Nephron (organoid): Measurements from ENCODE around the gene ERBB3.
"Not testable (repeated sequence)": the region's sequence is repeated elsewhere in the genome, so short reads cannot be mapped to it uniquely, and the experiment has no call there.

Source experiments
- H3K27ac Mint-ChIP-seq, 3 experiments: 2 replicates each; pipeline ENCODE4 v1.8.0; 2020; ENCODE audit warnings: mixed read lengths in 3 of 3, mild to moderate bottlenecking in 2 of 3, moderate library complexity in 1 of 3
- H3K27me3 Mint-ChIP-seq: 2 replicates; pipeline ENCODE4 v1.8.0; 2021; ENCODE audit warnings: low read depth, mild to moderate bottlenecking, moderate library complexity, mixed read lengths
- H3K36me3 Mint-ChIP-seq: 2 replicates; pipeline ENCODE4 v1.8.0; 2020; ENCODE audit warnings: low read depth, mixed read lengths
- H3K4me1 Mint-ChIP-seq: 2 replicates; pipeline ENCODE4 v1.8.0; 2020; ENCODE audit warnings: mixed read lengths
- H3K4me3 Mint-ChIP-seq, 3 experiments: 2 replicates each; pipeline ENCODE4 v1.8.0; 2020; ENCODE audit warnings: mild to moderate bottlenecking in 3 of 3, mixed read lengths in 3 of 3, moderate library complexity in 2 of 3
- H3K9me3 Mint-ChIP-seq: 2 replicates; pipeline ENCODE4 v1.8.0; 2020; ENCODE audit warnings: mixed read lengths
- TF ChIP-seq, protein P1 (sequence below), 3 experiments: fragments of 200-600 bp; sonication (generic); IDR thresholded peaks; one replicate each; pipeline ENCODE4 v1.5.0; 2021; ENCODE audit warnings: antibody characterized with exemption in 3 of 3; ENCODE audit not compliant: unreplicated experiment in 3 of 3

The ERBB3 gene

DNA sequence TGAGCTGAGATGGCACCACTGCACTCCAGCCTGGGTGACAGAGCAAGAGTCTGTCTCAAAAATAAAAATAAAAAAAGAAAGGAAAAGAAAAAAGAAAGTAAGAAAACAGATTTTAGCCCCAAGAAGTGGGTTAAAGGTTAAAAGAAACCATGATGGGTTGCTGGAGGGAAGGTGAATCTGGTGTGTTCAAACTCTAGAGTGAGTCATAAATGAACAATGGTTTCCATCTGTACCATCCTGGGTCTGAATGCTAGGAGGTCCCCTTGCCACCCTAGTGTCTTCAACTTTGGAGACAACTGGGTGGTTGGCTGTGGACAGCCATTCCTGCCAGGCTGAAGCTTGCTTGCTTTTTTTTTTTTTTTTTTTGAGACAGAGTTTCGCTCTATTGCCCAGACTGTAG lies 39.8 kb upstream of the ERBB3 start:
- H3K9me3 Mint-ChIP-seq: no peaks in the 10 kb centered on the region
- peaks cover 60% of the 10 kb centered on the region for H3K36me3 Mint-ChIP-seq
- TF ChIP-seq, protein P1, sequence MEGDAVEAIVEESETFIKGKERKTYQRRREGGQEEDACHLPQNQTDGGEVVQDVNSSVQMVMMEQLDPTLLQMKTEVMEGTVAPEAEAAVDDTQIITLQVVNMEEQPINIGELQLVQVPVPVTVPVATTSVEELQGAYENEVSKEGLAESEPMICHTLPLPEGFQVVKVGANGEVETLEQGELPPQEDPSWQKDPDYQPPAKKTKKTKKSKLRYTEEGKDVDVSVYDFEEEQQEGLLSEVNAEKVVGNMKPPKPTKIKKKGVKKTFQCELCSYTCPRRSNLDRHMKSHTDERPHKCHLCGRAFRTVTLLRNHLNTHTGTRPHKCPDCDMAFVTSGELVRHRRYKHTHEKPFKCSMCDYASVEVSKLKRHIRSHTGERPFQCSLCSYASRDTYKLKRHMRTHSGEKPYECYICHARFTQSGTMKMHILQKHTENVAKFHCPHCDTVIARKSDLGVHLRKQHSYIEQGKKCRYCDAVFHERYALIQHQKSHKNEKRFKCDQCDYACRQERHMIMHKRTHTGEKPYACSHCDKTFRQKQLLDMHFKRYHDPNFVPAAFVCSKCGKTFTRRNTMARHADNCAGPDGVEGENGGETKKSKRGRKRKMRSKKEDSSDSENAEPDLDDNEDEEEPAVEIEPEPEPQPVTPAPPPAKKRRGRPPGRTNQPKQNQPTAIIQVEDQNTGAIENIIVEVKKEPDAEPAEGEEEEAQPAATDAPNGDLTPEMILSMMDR (IDR thresholded peaks at IDR 0.05; ENCODE audit: unreplicated experiment in 3 of 3): no peak
- H3K27ac Mint-ChIP-seq: peak overlapping the region in 2 of 3 experiments; percentile 97 to 98
- H3K27me3 Mint-ChIP-seq: no peaks in the 10 kb centered on the region
- no peak overlapping the region for H3K4me3 Mint-ChIP-seq
- peaks cover 24% of the 10 kb centered on the region for H3K4me1 Mint-ChIP-seq

DNA sequence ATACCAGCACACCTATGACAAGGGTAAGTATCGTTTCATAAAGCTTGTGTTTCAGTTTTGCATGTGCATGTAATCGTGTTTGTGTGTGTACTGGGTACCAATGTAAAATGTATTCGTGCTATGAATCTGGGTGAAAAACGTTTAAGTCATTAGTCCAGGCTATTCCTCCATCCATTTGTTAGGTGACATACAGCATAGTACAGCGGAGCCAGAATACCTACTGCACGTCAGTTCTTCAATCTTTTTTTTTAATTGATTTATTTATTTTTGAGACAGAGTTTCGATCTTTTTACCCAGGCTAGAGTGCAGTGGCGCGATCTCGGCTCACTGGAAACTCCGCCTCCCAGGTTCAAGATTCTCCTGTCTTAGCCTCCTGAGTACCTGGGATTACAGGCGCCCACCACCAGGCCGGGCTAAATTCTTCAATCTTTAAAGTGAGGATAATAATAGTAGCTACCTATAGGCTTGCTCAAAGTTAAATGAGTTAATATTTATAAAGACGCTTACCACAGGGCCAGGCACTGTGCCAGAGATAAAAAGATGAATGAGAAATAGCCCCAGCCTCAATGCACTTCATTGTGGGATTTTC lies 38.9 kb upstream of the ERBB3 start:
- peaks cover 55% of the 10 kb centered on the region for H3K36me3 Mint-ChIP-seq
- TF ChIP-seq, protein P1 (IDR thresholded peaks at IDR 0.05; ENCODE audit: unreplicated experiment in 3 of 3): no peak
- peak overlapping the region; percentile 94 to 98 (median 97) for H3K4me3 Mint-ChIP-seq
- H3K27me3 Mint-ChIP-seq: no peaks in the 10 kb centered on the region
- peaks cover 24% of the 10 kb centered on the region for H3K4me1 Mint-ChIP-seq
- no peaks in the 10 kb centered on the region for H3K9me3 Mint-ChIP-seq
- H3K27ac Mint-ChIP-seq: peak overlapping the region; percentile 97 to 98 (median 98)

GRCh38 chr12:56041552-56042429 lies 38.2 kb upstream of the ERBB3 start, which contains the start of gene RPS26:
RPS26 (plus strand) TSS chr12:56041918; CDS start chr12:56042167, 249 bp downstream.
- TF ChIP-seq, protein P1 (IDR thresholded peaks at IDR 0.05; ENCODE audit: unreplicated experiment in 3 of 3): peak; percentile 53 to 69 (median 61)
- Mint-ChIP-seq H3K4me1 (peaks cover 24% of the 10 kb centered on the region), H3K27me3 (no peaks in the 10 kb centered on the region), H3K36me3 (peaks cover 50% of the 10 kb centered on the region), H3K9me3 (no peaks in the 10 kb centered on the region), H3K4me3 (peak within 1 kb of the TSS; percentile 94 to 98 (median 97)), H3K27ac (peak within 1 kb of the TSS; percentile 97 to 98 (median 98))

GRCh38 chr12:56042430-56042813 lies 37.5 kb upstream of the ERBB3 start:
- Mint-ChIP-seq H3K36me3 (peaks cover 44% of the 10 kb centered on the region), H3K4me1 (peaks cover 24% of the 10 kb centered on the region), H3K27ac (peak overlapping the region; percentile 97 to 98 (median 98)), H3K4me3 (peak overlapping the region; percentile 94 to 98 (median 97))
- not testable (repeated sequence) for H3K9me3 Mint-ChIP-seq, H3K27me3 Mint-ChIP-seq

GRCh38 chr12:56042843-56043242 lies 37.1 kb upstream of the ERBB3 start:
- H3K27me3 Mint-ChIP-seq: no peaks in the 10 kb centered on the region
- H3K4me3 Mint-ChIP-seq: peak overlapping the region; percentile 94 to 98 (median 97)
- peak overlapping the region; percentile 91 to 98 (median 97) for H3K27ac Mint-ChIP-seq
- TF ChIP-seq, protein P1 (IDR thresholded peaks at IDR 0.05; ENCODE audit: unreplicated experiment in 3 of 3): no peak
- H3K4me1 Mint-ChIP-seq: peaks cover 24% of the 10 kb centered on the region
- H3K36me3 Mint-ChIP-seq: peaks cover 39% of the 10 kb centered on the region
- H3K9me3 Mint-ChIP-seq: no peaks in the 10 kb centered on the region

- H3K4me3 Mint-ChIP-seq: no peak overlapping the region
- TF ChIP-seq, protein P1 (IDR thresholded peaks at IDR 0.05; ENCODE audit: unreplicated experiment in 3 of 3): no peak
- no peak overlapping the region for H3K27ac Mint-ChIP-seq
- peaks cover 18% of the 10 kb centered on the region for H3K4me1 Mint-ChIP-seq
- no peaks in the 10 kb centered on the region for H3K27me3 Mint-ChIP-seq
- H3K36me3 Mint-ChIP-seq: peaks cover 31% of the 10 kb centered on the region
- H3K9me3 Mint-ChIP-seq: no peaks in the 10 kb centered on the region
Observed at GRCh38 chr12:56046027-56046780, 33.8 kb upstream of the ERBB3 start.
